Activated naive CD8-positive, alpha-beta T cell treated with anti-CD3 and anti-CD28 coated beads, Interleukin-2, amount 50 U/mL, for 16 hours (primary cell): ENCODE measurements around the gene DGCR8.

Experiments
- DNase-seq: peaks from one replicate; pipeline ENCODE4 v3.0.0-alpha.2; 2020; ENCODE audit warnings: low read depth, low spot score

DGCR8 gene

GRCh38 chr22:20079745-20080444 is at the start of gene DGCR8:
Gene DGCR8, plus strand, starts transcription at chr22:20080241. Its CDS starts 5,723 bp downstream, at chr22:20085964.
- peak; percentile 6 for DNase-seq

- no peak for DNase-seq
These were observed 48.2 kb upstream of the DGCR8 start for GRCh38 chr22:20031732-20032406.

- DNase-seq = no peak
These were observed 47.5 kb upstream of the DGCR8 start for GRCh38 chr22:20032407-20032991.

GRCh38 chr22:20033045-20033706 is 46.9 kb upstream of the DGCR8 start:
- no peak for DNase-seq

GRCh38 chr22:20034143-20034542 is 45.9 kb upstream of the DGCR8 start:
- no peak for DNase-seq

GRCh38 chr22:20035375-20036083 is 44.5 kb upstream of the DGCR8 start:
- no peak for DNase-seq

- no peak for DNase-seq
These were observed 44.0 kb upstream of the DGCR8 start for GRCh38 chr22:20036084-20036482.

- DNase-seq = no peak
These were observed 43.3 kb upstream of the DGCR8 start for GRCh38 chr22:20036535-20037392.

GRCh38 chr22:20037419-20037818 is 42.6 kb upstream of the DGCR8 start:
- DNase-seq = no peak

- no peak for DNase-seq
These were observed 41.5 kb upstream of the DGCR8 start for GRCh38 chr22:20038574-20038973.

GRCh38 chr22:20039683-20040325 is 40.2 kb upstream of the DGCR8 start:
- no peak for DNase-seq

- no peak for DNase-seq
These were observed 39.5 kb upstream of the DGCR8 start for GRCh38 chr22:20040327-20041200.

GRCh38 chr22:20043057-20043996 is 36.7 kb upstream of the DGCR8 start:
- DNase-seq = no peak

- no peak for DNase-seq
These were observed 36.1 kb upstream of the DGCR8 start for GRCh38 chr22:20043997-20044342.

GRCh38 chr22:20044495-20045151 is 35.4 kb upstream of the DGCR8 start:
- DNase-seq = no peak

- DNase-seq = no peak
These were observed 33.3 kb upstream of the DGCR8 start for GRCh38 chr22:20046730-20047129.

GRCh38 chr22:20051927-20052308 is 28.1 kb upstream of the DGCR8 start:
- DNase-seq = no peak
